Activated CD4-positive, alpha-beta memory T cell treated with anti-CD3 and anti-CD28 coated beads, Interleukin-2, amount 10 ng/mL, durations not matched to agents 7 days and 5 days (primary cell): ENCODE data around the gene RNF149. TPM values are rescaled to one million over a fixed set of nuclear protein-coding genes. Genes with fewer than 3 reads are reported as not detected.
"Not testable (repeated sequence)": the region's sequence is repeated elsewhere in the genome, so short reads cannot be mapped to it uniquely, and the experiment has no call there.

Experiments used
- CTCF ChIA-PET: fragments of 350-600 bp; sonication (Branson Sonifier 250); formaldehyde crosslinking; loops from one replicate; lab custom pipeline; 2021; ENCODE audit warnings: antibody characterized with exemption, inconsistent platforms; lab: Charles Lee
- POLR2A ChIA-PET: fragments of 350-600 bp; sonication (Branson Sonifier 250); formaldehyde crosslinking; loops from one replicate; lab custom pipeline; 2021; ENCODE audit warnings: antibody characterized with exemption; lab: Charles Lee
- DNase-seq: peaks from one replicate; pipeline ENCODE4 v3.0.0-alpha.2; 2020
- H3K27ac Mint-ChIP-seq: one replicate; pipeline ENCODE4 v1.8.0; 2021; ENCODE audit warnings: mild to moderate bottlenecking, mixed read lengths
- H3K27me3 Mint-ChIP-seq: one replicate; pipeline ENCODE4 v1.8.0; 2021; ENCODE audit warnings: mixed read lengths
- H3K36me3 Mint-ChIP-seq: one replicate; pipeline ENCODE4 v1.8.0; 2021; ENCODE audit warnings: low read depth, mixed read lengths
- H3K4me1 Mint-ChIP-seq: one replicate; pipeline ENCODE4 v1.8.0; 2021; ENCODE audit warnings: mixed read lengths
- H3K4me3 Mint-ChIP-seq: one replicate; pipeline ENCODE4 v1.8.0; 2021; ENCODE audit warnings: mild to moderate bottlenecking, mixed read lengths
- H3K9me3 Mint-ChIP-seq: one replicate; pipeline ENCODE4 v1.8.0; 2021; ENCODE audit warnings: mixed read lengths
- total RNA-seq, 2 experiments: library from RNA; stranded (reverse); gene quantifications; one replicate each; pipeline ENCODE4 v1.2.3, GENCODE V29; 2021

Gene RNF149, protein sequence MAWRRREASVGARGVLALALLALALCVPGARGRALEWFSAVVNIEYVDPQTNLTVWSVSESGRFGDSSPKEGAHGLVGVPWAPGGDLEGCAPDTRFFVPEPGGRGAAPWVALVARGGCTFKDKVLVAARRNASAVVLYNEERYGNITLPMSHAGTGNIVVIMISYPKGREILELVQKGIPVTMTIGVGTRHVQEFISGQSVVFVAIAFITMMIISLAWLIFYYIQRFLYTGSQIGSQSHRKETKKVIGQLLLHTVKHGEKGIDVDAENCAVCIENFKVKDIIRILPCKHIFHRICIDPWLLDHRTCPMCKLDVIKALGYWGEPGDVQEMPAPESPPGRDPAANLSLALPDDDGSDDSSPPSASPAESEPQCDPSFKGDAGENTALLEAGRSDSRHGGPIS
- total RNA-seq = 100 to 1,000 TPM; 115 to 116 TPM

DNA sequence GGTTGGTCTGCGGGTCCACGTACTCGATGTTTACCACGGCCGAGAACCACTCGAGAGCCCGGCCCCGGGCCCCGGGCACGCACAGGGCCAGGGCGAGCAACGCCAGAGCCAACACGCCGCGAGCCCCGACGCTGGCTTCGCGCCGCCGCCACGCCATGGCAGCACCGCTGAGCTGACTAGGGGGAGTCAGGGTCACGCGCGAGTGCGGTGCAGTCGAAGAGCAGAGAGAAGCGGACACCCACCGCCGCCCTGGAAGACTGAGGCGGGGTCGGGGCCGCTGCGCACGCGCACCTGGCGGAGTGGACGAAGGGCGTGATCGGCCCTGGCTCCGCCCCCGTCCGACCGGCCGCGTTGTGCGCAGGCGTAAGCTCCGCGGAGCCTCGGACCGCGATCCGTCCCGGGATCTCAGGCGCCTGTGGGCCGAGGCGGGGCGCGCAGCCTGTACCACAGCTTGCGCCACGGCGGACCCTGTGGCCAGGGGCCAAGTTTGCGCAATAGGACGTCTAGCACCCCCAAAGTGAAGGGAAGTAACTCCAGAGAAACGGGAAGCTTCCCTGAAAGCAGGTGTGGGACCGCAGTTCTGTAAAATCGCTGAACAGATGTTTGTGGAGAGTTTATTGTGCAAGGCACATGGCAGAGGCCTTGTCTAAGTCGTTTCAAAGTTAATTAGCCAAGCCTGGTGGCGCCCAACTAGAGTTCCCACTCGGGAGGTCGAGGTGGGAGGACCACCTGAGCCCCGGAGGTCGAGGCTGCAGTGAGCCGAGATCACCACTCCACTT is at the start of gene RNF149:
TSS of gene RNF149 (minus strand) at position 270 of the 779 bp plus-strand sequence. CDS start at position 157, 113 bp downstream.
- Mint-ChIP-seq H3K4me1 (peaks cover 69% of the 10 kb centered on the region), H3K36me3 (peaks cover 38% of the 10 kb centered on the region), H3K27me3 (no peaks in the 10 kb centered on the region), H3K4me3 (peak within 1 kb of the TSS; percentile 100), H3K9me3 (no peaks in the 10 kb centered on the region), H3K27ac (peak within 1 kb of the TSS; percentile 97)
- ChIA-PET CTCF (interaction anchor here (0.8 to 2.0 kb wide), 9 partner anchors 18 to 523 kb away, joined by 3 to 30 read pairs (median 6); partner anchors contain the start of gene CNOT11), POLR2A (interaction anchor here (0.6 to 4.7 kb wide), 24 partner anchors 9 to 444 kb away, joined by 3 to 122 read pairs (median 4); partner anchors contain the start of genes CNOT11, CREG2, RFX8 and RPL31)
- peak; percentile 93 for DNase-seq

GRCh38 chr2:101357376-101357775 is 48.9 kb upstream of the RNF149 start:
- no peak for DNase-seq
- no peaks in the 10 kb centered on the region for H3K9me3 Mint-ChIP-seq
- H3K4me3 Mint-ChIP-seq = no peak overlapping the region
- H3K36me3 Mint-ChIP-seq = no peaks in the 10 kb centered on the region
- peaks cover 12% of the 10 kb centered on the region for H3K27me3 Mint-ChIP-seq
- ChIA-PET CTCF (interaction anchor here (1.1 to 1.5 kb wide), 3 partner anchors 15 to 152 kb away, joined by 3 to 6 read pairs (median 5); no protein-coding TSS in a partner anchor), POLR2A (interaction anchor here (0.6 to 0.8 kb wide), 2 partner anchors 30 to 97 kb away, joined by 3 read pairs; partner anchors contain the start of gene CREG2)
- peaks cover 41% of the 10 kb centered on the region for H3K4me1 Mint-ChIP-seq
- H3K27ac Mint-ChIP-seq = no peak overlapping the region

DNA sequence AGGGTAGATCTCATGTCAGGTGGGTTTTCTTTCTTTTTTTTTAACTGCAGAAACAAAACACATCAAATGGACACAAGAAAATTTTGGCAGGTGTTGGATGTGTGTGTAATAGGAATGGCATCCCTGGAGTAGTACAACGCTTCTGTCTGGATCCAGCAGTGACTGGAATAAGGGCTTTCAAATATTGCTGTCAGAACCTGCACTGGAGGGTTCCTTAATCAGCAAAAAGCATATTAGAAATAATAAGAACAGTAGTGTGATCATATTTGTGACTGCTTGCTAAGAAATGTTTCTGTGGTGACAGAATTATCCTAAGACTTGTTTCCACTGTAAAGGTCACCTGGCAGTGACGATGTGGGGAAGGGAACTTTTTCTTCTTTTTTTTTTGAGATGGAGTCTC is 48.0 kb upstream of the RNF149 start:
- ChIA-PET CTCF (interaction anchor here (1.1 to 1.6 kb wide), 2 partner anchors 14 kb away, joined by 6 read pairs; no protein-coding TSS in a partner anchor), POLR2A (no interaction called here)
- Mint-ChIP-seq H3K4me3 (no peak overlapping the region), H3K27me3 (peaks cover 12% of the 10 kb centered on the region), H3K4me1 (peaks cover 33% of the 10 kb centered on the region), H3K36me3 (no peaks in the 10 kb centered on the region), H3K27ac (no peak overlapping the region), H3K9me3 (no peaks in the 10 kb centered on the region)
- DNase-seq = no peak

- ChIA-PET POLR2A (no interaction called here), CTCF (interaction anchor here (1.6 kb wide), 1 partner anchor 14 kb away, joined by 6 read pairs; no protein-coding TSS in a partner anchor)
- DNase-seq = no peak
- no peaks in the 10 kb centered on the region for H3K9me3 Mint-ChIP-seq
- H3K36me3 Mint-ChIP-seq = no peaks in the 10 kb centered on the region
- no peak overlapping the region for H3K4me3 Mint-ChIP-seq
- H3K27me3 Mint-ChIP-seq = peaks cover 12% of the 10 kb centered on the region
- H3K4me1 Mint-ChIP-seq = peaks cover 28% of the 10 kb centered on the region
- H3K27ac Mint-ChIP-seq = no peak overlapping the region
Observed at GRCh38 chr2:101356055-101356454, 47.6 kb upstream of the RNF149 start.

DNA sequence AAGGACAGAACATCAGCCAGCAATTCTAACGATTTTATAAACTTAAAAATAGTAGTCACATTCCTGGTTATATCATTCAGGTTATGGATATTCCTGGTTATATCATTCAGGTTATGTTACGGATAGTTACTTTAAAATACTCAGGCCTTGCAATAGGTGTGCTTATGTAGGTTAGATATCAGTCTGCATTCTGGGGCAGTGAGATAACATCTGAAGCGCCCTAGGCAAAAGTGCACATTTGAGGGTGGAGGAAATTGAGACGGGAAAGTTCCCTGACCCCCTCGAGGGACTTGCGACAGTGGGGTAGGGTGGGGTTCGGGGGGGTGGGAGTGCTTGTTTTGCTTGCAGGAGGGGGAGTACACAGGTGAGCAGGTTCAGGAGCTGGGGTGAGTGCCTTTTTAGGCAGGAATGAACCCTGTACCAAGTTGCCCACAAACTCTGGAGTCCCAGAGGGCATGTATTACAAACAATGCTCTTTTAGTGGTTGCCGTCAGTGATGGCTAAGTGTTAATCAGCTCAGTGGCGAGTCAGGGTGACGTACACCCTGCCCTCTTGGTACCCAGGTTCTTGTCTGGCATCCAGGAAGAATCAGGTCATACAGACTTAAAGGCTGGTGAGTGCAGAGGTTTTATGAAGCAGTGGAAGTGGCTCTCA is 47.0 kb upstream of the RNF149 start:
- peaks cover 27% of the 10 kb centered on the region for H3K4me1 Mint-ChIP-seq
- ChIA-PET CTCF (interaction anchor here (1.6 kb wide), 1 partner anchor 13 kb away, joined by 6 read pairs; no protein-coding TSS in a partner anchor), POLR2A (no interaction called here)
- H3K36me3 Mint-ChIP-seq = no peaks in the 10 kb centered on the region
- no peak overlapping the region for H3K27ac Mint-ChIP-seq
- no peak overlapping the region for H3K4me3 Mint-ChIP-seq
- DNase-seq = no peak
- peaks cover 12% of the 10 kb centered on the region for H3K27me3 Mint-ChIP-seq
- H3K9me3 Mint-ChIP-seq = no peaks in the 10 kb centered on the region

GRCh38 chr2:101354420-101355311 is 46.2 kb upstream of the RNF149 start:
- POLR2A ChIA-PET = interaction anchor here (1.2 to 1.7 kb wide), 2 partner anchors 26 to 46 kb away, joined by 3 read pairs; partner anchors contain the start of gene RNF149
- H3K27me3 Mint-ChIP-seq = peaks cover 12% of the 10 kb centered on the region

GRCh38 chr2:101352631-101353030 is 44.1 kb upstream of the RNF149 start:
- not testable (repeated sequence) for H3K9me3 Mint-ChIP-seq, DNase-seq, H3K27ac Mint-ChIP-seq, H3K4me3 Mint-ChIP-seq, H3K36me3 Mint-ChIP-seq
- CTCF ChIA-PET = interaction anchor here (0.6 to 2.3 kb wide), 3 partner anchors 10 to 42 kb away, joined by 3 to 6 read pairs (median 6); no protein-coding TSS in a partner anchor
- Mint-ChIP-seq H3K4me1 (peaks cover 28% of the 10 kb centered on the region), H3K27me3 (peaks cover 12% of the 10 kb centered on the region)
- POLR2A ChIA-PET = interaction anchor here (1.4 to 1.7 kb wide), 2 partner anchors 9 to 24 kb away, joined by 3 read pairs; no protein-coding TSS in a partner anchor

More at GRCh38 chr2:101354420-101355311, 46.2 kb upstream of the RNF149 start:
- H3K9me3 Mint-ChIP-seq = no peaks in the 10 kb centered on the region
- no peak overlapping the region for H3K4me3 Mint-ChIP-seq
- H3K4me1 Mint-ChIP-seq = peaks cover 27% of the 10 kb centered on the region
- CTCF ChIA-PET = interaction anchor here (0.8 to 2.3 kb wide), 6 partner anchors 12 to 56 kb away, joined by 3 to 6 read pairs (median 4); no protein-coding TSS in a partner anchor
- H3K27ac Mint-ChIP-seq = no peak overlapping the region
- no peaks in the 10 kb centered on the region for H3K36me3 Mint-ChIP-seq
- DNase-seq = no peak

DNA sequence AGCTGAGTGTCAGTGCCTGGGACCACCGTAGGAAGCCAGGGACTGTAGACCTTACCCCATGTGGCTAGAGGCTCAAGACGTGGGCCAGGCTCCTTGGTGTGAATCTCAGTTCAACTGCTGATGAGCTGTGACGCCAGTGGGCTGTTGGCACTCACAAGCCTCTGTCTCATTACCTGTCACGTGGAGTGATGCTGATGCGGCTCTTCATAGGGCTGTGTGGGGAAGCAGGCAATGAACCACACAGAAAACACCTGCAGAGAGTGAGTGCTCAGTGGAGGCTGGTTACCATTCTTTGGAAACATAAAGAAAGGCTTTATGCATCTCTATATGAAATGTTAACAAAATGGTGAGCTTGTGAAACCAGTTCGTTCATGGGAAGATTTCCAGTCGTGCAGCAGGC is 42.7 kb upstream of the RNF149 start:
- ChIA-PET CTCF (interaction anchor here (1.3 to 7.3 kb wide), 5 partner anchors 10 to 473 kb away, joined by 3 to 95 read pairs (median 40); partner anchors contain the start of gene CREG2), POLR2A (interaction anchor here (2.8 to 3.3 kb wide), 2 partner anchors 10 to 37 kb away, joined by 15 to 22 read pairs; partner anchors contain the start of gene CREG2)
- Mint-ChIP-seq H3K27ac (no peak overlapping the region), H3K4me3 (no peak overlapping the region), H3K4me1 (peaks cover 20% of the 10 kb centered on the region), H3K27me3 (peaks cover 17% of the 10 kb centered on the region), H3K9me3 (no peaks in the 10 kb centered on the region), H3K36me3 (no peaks in the 10 kb centered on the region)
- DNase-seq = no peak

DNA sequence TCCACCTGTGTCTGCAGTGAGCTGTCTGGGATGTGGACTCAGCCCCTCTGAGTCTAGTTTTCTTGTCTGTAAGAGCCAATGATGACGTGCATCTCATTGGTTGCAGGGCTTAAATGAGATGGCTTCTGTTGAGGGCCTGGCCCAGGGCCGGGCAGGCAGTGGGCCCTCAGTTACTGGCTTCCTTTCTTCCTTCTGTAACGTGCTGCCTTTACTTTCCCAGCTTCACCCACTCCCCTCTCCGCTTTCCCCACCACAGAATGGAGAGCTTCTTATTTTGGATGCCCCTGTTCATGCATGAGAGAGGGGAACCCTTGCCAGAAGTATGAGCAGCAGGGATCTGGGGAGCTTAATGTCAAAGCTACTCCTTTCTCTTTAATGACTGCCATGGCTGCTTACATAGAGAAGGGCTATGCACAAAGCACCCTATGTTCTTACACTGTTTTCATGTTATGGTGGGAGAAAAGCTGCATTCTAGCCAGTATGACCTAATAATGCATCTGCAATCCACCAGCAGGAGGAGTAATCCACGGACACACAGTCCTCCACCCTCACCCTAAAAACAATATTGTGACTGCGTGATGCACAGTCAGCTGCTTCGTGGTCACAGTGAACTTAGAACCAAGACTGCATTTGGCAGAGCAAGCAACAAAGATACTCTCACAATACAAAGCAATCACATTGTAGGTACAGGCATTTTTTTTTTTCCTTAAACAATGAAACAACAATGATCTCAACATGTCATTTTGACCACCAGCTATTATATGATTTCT is 41.6 kb upstream of the RNF149 start:
- peak; percentile 46 for DNase-seq
- H3K4me1 Mint-ChIP-seq = peaks cover 17% of the 10 kb centered on the region
- ChIA-PET CTCF (interaction anchor here (0.7 to 7.3 kb wide), 20 partner anchors 9 to 482 kb away, joined by 3 to 95 read pairs (median 4); partner anchors contain the start of gene CREG2), POLR2A (interaction anchor here (0.5 to 3.3 kb wide), 9 partner anchors 8 to 96 kb away, joined by 3 to 22 read pairs (median 4); partner anchors contain the start of genes CREG2 and RNF149)
- H3K4me3 Mint-ChIP-seq = no peak overlapping the region
- no peaks in the 10 kb centered on the region for H3K36me3 Mint-ChIP-seq
- H3K27ac Mint-ChIP-seq = no peak overlapping the region
- H3K9me3 Mint-ChIP-seq = no peaks in the 10 kb centered on the region
- H3K27me3 Mint-ChIP-seq = peaks cover 17% of the 10 kb centered on the region

DNA sequence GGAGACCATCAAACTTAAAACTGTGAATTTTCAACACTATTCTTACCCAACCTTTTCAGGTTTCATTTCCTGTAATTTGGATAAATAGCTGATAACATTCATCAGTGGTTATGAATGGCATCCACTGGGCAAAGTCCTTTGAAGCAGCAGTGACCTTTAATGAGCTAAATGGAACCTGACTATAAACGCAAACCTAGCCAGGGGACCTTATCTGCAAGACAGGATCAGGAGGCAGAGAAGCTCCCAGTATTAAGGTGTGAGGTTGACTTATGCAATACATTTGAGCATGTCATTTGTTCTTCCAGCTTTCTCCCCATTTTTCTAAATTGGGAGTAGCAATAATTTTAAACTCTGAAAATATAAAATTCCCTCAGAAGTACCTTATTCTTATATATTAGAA is 40.4 kb upstream of the RNF149 start:
- no peak overlapping the region for H3K4me3 Mint-ChIP-seq
- H3K4me1 Mint-ChIP-seq = peaks cover 20% of the 10 kb centered on the region
- POLR2A ChIA-PET = interaction anchor here (0.8 to 3.3 kb wide), 6 partner anchors 13 to 95 kb away, joined by 3 to 22 read pairs (median 10); partner anchors contain the start of genes CREG2 and RNF149
- H3K9me3 Mint-ChIP-seq = no peaks in the 10 kb centered on the region
- no peak for DNase-seq
- CTCF ChIA-PET = interaction anchor here (1.3 to 7.3 kb wide), 12 partner anchors 8 to 483 kb away, joined by 3 to 95 read pairs (median 6); partner anchors contain the start of gene CREG2
- no peak overlapping the region for H3K27ac Mint-ChIP-seq
- H3K36me3 Mint-ChIP-seq = no peaks in the 10 kb centered on the region
- H3K27me3 Mint-ChIP-seq = peaks cover 16% of the 10 kb centered on the region
